Activated B cell treated with CpG ODN at 0.5 μM for 24 hours (primary cell): ENCODE data around the gene CENPN. TPM values are rescaled to one million over a fixed set of nuclear protein-coding genes. Genes with fewer than 3 reads are reported as not detected.

Experiments used
- ATAC-seq: fragments of 200-7000 bp; cut with Tn5 transposase; one replicate; pipeline ENCODE4 v1.10.0; 2021; ENCODE audit warnings: low read depth, mild to moderate bottlenecking, moderate library complexity
- CTCF ChIA-PET: fragments of 350-600 bp; sonication (Branson Sonifier 250); formaldehyde crosslinking; loops from one replicate; lab custom pipeline; 2021; ENCODE audit warnings: antibody characterized with exemption; lab: Charles Lee
- POLR2A ChIA-PET: fragments of 350-600 bp; sonication (Branson Sonifier 250); formaldehyde crosslinking; loops from one replicate; lab custom pipeline; 2021; ENCODE audit warnings: antibody characterized with exemption; lab: Charles Lee
- DNase-seq: peaks from one replicate; pipeline ENCODE4 v3.0.0; 2022
- H3K27ac Mint-ChIP-seq: one replicate; pipeline ENCODE4 v1.8.0; 2020; ENCODE audit warnings: mixed read lengths
- H3K27me3 Mint-ChIP-seq: one replicate; pipeline ENCODE4 v1.8.0; 2021; ENCODE audit warnings: mixed read lengths
- H3K36me3 Mint-ChIP-seq: one replicate; pipeline ENCODE4 v1.8.0; 2021; ENCODE audit warnings: low read depth, mixed read lengths
- H3K4me1 Mint-ChIP-seq: one replicate; pipeline ENCODE4 v1.8.0; 2021; ENCODE audit warnings: mixed read lengths
- H3K4me3 Mint-ChIP-seq: one replicate; pipeline ENCODE4 v1.8.0; 2020; ENCODE audit warnings: mild to moderate bottlenecking, mixed read lengths
- H3K9me3 Mint-ChIP-seq: one replicate; pipeline ENCODE4 v1.8.0; 2020; ENCODE audit warnings: mixed read lengths
- intact Hi-C: fragments of 100-400 bp; cut with micrococcal nuclease; formaldehyde crosslinking; loops from one replicate; pipeline ENCODE4 v1.15.1; 2024
- total RNA-seq: library from RNA; stranded (reverse); gene quantifications from 2 replicates; pipeline ENCODE4 v1.2.3, GENCODE V29; 2022
- TF ChIP-seq, protein P1 (sequence below): fragments of 200-600 bp; IDR thresholded peaks from one replicate; pipeline ENCODE4 v1.8.0; 2022; ENCODE audit warnings: antibody characterized with exemption, mild to moderate bottlenecking

The CENPN gene, protein sequence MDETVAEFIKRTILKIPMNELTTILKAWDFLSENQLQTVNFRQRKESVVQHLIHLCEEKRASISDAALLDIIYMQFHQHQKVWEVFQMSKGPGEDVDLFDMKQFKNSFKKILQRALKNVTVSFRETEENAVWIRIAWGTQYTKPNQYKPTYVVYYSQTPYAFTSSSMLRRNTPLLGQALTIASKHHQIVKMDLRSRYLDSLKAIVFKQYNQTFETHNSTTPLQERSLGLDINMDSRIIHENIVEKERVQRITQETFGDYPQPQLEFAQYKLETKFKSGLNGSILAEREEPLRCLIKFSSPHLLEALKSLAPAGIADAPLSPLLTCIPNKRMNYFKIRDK
- 5.4 and 5.9 TPM in 2 replicates for total RNA-seq

DNA sequence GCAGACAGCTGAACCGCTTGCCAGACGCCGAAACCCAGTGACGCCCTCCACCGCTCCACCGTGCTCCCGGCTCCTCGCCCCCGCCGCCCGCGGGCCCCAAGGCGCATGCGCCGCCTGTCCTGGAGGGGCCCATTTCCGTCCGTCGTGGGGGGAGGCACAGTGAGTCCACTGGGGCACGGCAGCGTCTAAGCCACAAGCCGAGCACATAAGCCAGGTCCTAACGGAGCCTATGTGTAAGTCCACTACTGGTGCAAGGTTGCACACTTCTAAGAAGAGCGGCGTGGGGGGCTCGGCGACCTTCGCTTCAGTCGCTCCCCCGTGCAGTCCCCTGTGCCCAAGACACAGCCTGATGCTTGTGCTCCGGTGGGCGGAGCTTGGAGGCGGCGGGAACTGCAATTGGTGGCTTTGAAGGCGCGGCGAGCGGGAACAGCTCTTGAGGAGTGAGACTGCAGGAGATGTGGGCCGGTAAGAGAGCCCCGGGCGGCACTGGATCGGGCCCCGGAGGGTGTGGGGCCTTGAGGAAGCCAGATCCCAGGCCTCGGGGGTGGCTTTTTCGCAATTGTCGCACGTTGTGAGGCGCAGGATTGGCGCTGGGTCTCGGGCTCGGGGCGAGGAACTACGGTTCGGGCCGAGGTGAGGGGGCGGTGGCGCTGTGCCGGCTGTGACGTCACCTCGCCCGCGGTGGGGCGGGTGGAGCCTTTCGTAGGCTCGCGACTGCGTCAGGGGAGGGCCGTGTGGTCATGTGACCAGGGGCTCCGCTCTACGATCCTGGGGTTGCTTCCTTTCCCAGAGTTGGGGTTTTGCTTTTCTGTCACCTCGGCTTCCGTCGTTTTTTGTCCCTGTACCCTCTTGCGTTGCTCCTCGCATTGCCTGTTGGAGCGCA lies at the start of gene CENPN, which contains the start of gene CMC2:
TSS of gene CENPN (plus strand) at position 402 of the 883 bp plus-strand sequence. CDS start 4,726 bp downstream, outside the sequence.
TSS of gene CMC2 (minus strand) at position 73 of the 883 bp plus-strand sequence. CDS start 9,491 bp downstream, outside the sequence.
- peak within 1 kb of the TSS; percentile 94 for H3K4me3 Mint-ChIP-seq

DNA sequence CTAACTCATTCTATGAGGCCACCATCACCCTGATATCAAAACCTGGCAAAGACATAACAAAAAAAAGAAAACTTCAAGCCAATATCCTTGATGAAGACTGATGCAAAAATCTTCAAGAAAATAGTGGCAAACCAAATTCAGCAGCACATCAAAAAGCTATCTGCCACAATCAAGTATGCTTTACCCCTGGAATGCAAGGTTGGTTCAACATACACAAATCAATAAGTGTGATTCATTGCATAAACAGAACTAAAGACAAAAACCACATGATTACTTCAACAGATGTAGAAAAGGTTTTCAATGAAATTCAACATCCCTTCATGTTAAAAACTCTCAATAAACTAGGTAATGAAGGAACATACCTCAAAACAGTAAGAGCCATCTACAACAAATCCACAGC lies 48.7 kb upstream of the CENPN start:
- DNase-seq = no peak
- H3K4me3 Mint-ChIP-seq = no peak overlapping the region
- TF ChIP-seq, protein P1, sequence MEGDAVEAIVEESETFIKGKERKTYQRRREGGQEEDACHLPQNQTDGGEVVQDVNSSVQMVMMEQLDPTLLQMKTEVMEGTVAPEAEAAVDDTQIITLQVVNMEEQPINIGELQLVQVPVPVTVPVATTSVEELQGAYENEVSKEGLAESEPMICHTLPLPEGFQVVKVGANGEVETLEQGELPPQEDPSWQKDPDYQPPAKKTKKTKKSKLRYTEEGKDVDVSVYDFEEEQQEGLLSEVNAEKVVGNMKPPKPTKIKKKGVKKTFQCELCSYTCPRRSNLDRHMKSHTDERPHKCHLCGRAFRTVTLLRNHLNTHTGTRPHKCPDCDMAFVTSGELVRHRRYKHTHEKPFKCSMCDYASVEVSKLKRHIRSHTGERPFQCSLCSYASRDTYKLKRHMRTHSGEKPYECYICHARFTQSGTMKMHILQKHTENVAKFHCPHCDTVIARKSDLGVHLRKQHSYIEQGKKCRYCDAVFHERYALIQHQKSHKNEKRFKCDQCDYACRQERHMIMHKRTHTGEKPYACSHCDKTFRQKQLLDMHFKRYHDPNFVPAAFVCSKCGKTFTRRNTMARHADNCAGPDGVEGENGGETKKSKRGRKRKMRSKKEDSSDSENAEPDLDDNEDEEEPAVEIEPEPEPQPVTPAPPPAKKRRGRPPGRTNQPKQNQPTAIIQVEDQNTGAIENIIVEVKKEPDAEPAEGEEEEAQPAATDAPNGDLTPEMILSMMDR = no peak
- ATAC-seq = no peak
- H3K9me3 Mint-ChIP-seq = peaks cover 41% of the 10 kb centered on the region
- H3K4me1 Mint-ChIP-seq = peaks cover 9% of the 10 kb centered on the region
- no peak overlapping the region for H3K27ac Mint-ChIP-seq
- intact Hi-C loops = no loop called here
- ChIA-PET CTCF (no interaction called here), POLR2A (no interaction called here)
- H3K36me3 Mint-ChIP-seq = peaks cover 11% of the 10 kb centered on the region
- H3K27me3 Mint-ChIP-seq = no peaks in the 10 kb centered on the region

More for the DNA sequence above, at the start of gene CENPN, which contains the start of gene CMC2:
- Mint-ChIP-seq H3K9me3 (no peaks in the 10 kb centered on the region), H3K36me3 (peaks cover 13% of the 10 kb centered on the region), H3K4me1 (peaks cover 42% of the 10 kb centered on the region), H3K27me3 (no peaks in the 10 kb centered on the region), H3K27ac (peak within 1 kb of the TSS; percentile 100)
- TF ChIP-seq, protein P1 = no peak
- intact Hi-C loops = loop anchor here (1.0 to 10.0 kb wide), 12 partner anchors 10 to 1163 kb away; partner anchors contain the start of genes ATMIN, CDYL2, DYNLRB2 and GAN
- ATAC-seq (peak; percentile 84), DNase-seq (peak; percentile 98)
- ChIA-PET CTCF (interaction anchor here (6.1 kb wide), 1 partner anchor 28 kb away, joined by 51 read pairs; the partner anchor contains the start of gene ATMIN), POLR2A (interaction anchor here (0.5 to 2.7 kb wide), 6 partner anchors 10 to 737 kb away, joined by 3 to 24 read pairs (median 6); partner anchors contain the start of genes ATMIN, C16orf46 and GAN)

DNA sequence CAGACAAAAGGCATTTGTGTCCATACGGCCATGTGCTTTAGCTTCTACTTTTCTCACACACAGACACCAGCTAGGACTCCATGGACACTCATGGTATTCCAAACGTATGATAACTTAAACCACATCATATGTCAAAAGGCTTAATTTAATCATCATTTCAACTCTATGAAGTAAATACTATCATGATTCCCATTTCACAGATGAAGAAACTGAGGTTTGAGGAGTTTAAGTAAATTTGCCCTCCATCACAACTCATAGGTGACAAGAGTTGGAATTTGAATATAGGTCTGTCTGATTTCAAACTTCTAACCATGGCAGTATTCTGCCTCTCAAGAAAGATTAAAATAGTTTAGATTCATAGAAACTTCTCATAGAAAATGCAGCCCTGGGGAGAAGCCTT lies 44.1 kb upstream of the CENPN start:
- Mint-ChIP-seq H3K4me3 (no peak overlapping the region), H3K4me1 (peaks cover 5% of the 10 kb centered on the region), H3K27ac (no peak overlapping the region), H3K36me3 (peaks cover 5% of the 10 kb centered on the region), H3K27me3 (no peaks in the 10 kb centered on the region), H3K9me3 (peaks cover 26% of the 10 kb centered on the region)
- CTCF ChIA-PET = no interaction called here
- DNase-seq (no peak), ATAC-seq (no peak)
- POLR2A ChIA-PET = no interaction called here
- intact Hi-C loops = no loop called here
- TF ChIP-seq, protein P1 = no peak

DNA sequence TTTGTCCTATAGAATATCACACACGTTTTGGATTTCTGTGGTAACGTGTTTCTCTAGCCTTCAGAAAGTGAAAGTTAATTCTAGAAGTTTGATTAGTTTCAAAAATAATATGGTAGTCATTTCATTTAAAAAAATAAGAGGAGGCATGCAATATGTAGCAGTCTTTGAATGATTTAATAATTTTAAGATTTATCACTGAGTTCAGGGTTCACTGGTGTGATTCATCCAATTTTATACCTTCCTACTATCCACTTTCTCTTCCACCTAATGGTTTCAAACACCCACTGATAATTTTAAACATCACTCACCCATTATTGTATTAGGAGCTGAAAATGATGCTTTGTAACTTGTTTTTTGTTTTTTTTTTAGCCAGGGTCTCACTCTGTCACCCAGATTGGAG lies 42.7 kb upstream of the CENPN start:
- POLR2A ChIA-PET = no interaction called here
- TF ChIP-seq, protein P1 = no peak

More for the DNA sequence above, 42.7 kb upstream of the CENPN start:
- DNase-seq (no peak), ATAC-seq (no peak)
- Mint-ChIP-seq H3K27me3 (no peaks in the 10 kb centered on the region), H3K4me3 (no peak overlapping the region), H3K4me1 (peaks cover 5% of the 10 kb centered on the region), H3K36me3 (peaks cover 10% of the 10 kb centered on the region), H3K27ac (no peak overlapping the region), H3K9me3 (peaks cover 16% of the 10 kb centered on the region)
- intact Hi-C loops = no loop called here
- CTCF ChIA-PET = no interaction called here
